ENCODE measurements around the gene MINDY3.
"Not testable (repeated sequence)": the region's sequence is repeated elsewhere in the genome, so short reads cannot be mapped to it uniquely, and the experiment has no call there.

Gene MINDY3

DNA sequence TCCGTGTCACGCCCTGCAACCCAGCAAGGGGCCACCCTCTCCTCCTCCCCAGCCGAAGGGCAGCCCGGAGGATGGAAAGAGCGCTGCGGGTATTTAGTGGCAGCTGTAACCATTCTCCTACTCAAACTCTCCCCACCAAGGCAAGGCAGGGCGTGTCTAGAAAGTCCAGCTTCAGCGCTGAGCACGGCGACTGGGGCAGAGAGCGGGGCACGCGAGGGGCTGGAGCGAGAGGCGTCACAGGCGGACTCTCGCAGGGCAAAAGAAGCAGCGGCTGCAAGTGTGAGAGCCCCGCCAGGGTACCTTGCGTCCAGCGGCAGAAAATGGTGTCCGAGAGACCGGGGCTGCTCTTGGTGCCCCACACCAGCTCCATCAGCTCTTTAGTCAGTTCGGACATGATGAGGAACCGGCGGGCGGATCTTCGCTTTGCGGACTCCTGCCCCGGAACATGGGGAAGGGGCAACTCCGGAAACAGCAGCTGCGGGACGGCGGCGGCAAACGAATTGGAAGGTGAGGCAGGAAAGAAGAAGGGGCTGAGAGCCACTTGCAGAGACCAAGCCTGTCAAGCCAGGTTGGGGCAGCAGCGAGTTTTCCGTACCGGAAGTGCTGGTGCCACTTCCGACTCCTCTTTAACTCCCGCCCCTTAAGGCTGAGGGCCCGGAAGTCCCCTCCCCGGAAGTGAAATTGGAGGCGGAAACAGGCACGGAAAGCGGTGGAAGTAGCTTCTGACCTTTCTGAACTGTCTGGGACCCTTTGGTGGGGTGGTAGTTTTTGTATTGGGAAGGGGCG is at the start of gene MINDY3:
TSS of gene MINDY3 (minus strand) at position 602 of the 786 bp plus-strand sequence. CDS start at position 394, 208 bp downstream.
- peak; percentile 63 for DNase-seq

DNA sequence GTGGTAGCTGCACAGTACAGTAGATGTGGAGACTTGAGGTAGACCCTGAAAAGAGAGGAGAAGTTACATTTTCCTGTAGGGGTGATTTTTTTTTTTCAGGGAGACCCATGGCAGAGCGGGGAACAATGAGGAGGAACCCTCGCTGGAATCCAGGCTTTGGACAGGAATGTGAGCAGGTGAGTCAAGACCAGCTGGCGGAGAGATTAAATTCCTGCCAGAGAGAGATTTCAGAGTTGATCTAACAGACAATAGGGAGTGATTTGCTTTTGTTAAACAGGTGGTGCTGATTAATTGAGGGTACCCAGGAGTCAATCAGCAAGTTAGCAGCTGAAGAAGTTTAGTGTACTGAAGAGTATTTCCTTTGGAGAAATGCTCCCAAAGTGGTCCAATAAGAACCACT is 41.6 kb upstream of the MINDY3 start:
- no peak for DNase-seq

DNA sequence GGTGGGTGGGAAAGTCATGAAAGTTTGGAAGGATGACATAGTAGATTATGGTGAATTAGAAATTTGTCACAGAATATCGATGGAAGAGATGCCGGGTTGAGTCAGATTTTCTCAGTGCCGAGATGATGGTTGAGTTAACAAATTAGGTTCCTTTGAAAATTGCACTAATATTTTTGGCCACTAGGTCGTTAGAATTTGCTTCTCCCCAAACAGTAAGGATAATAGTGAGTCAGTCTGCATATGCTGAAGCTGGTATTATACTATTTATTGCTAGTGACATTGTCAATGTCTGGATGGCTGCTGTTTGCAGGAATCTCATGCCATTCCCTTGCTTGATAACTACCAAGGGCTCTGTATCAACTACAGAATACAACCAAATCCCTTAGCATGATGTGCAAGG is 37.7 kb upstream of the MINDY3 start:
- DNase-seq: no peak

DNA sequence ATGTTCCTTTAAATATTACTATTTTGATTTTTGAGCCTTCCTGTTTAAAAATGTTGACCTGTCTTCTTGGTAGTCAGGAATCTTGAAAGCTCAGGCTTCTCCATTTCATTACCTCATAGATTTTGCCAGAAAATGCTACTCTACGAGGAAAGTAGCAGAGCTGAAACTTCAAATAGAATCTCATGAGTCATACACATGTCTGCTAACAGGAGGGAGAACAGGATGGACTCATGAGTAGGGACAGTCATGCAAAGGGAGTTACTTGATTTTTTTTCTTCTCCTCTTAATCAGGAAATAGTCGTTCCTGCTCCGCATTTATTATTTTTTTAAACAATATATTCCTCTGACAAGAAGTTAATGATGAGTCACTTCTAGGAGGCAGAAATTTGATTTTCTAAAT is 37.0 kb upstream of the MINDY3 start:
- DNase-seq: no peak

DNA sequence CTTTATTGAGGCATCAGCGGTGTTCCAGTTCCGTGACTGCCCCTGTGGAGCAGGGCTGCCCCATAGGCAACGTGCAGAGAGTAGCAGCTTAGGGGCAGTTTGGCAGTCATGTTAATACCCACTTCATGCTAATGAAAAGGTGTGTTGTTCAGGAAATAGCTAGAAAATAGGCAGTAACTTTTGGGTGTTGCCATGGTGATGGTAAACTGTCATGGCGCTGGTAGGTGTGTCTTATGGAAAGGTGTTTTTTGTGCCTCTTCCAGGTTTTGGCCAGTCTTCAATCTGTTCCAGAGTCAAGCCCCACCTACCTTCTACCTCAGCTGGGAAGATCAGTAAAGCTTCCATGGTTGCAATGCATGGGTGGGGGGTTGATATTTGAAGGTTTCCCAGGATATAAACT is 36.3 kb upstream of the MINDY3 start:
- DNase-seq: no peak

DNA sequence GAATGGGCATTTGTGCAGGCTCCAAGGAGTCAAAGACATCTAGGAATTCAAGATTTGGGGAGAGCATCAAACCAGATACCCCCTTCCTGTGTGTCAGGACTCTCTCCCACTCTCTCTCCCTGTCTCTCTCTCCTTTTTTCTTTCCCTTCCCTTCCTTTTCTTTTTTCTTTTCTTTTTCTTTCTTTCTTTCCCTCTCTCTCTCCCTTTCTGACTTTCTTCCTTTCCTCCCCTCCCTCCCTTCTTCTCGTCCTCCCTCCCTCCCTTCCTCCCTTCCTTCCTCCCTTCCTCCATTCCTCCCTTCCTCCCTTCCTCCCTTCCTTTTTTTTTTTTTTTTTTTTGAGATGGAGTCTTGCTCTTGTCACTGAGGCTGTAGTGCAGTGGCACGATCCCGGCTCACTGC is 24.1 kb upstream of the MINDY3 start:
- DNase-seq: no peak

DNA sequence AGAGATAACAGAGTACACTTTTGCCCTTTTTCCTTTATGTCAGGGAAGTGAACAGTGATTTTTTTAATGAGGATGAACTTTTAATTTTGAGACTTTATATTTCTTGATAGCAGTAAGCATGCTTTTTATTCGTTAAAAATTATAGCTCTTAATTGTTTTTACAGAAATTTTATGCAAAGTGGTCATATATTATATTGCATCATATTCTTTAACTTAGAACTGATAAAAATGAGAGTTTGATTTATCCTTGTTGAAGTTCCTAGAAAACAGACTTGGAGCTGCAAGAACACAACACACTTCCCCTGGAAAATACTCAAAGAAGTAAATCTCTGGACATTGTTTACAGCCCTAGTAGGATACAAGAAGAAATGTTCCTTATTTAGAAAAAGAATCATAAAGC is 21.2 kb upstream of the MINDY3 start:
- DNase-seq: no peak

DNA sequence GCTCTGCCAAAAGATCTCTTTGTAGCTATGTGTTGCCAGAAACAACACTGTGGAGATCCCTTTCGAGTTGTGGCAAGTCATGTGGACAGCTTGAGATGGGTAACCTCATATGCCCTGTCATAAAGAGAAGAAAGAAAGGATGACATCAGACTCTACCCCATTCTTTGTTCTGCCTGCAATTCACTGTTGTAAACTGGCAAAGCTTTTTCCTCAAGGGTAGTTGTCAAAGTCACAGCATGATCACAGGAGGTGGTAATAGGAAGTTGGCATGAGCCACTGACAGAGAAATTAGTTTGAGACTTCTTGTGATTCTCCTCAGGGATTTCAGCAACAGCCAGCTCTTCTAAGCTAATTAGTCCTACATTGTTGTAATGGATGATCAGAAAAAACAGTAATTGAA is 19.4 kb upstream of the MINDY3 start:
- no peak for DNase-seq

DNA sequence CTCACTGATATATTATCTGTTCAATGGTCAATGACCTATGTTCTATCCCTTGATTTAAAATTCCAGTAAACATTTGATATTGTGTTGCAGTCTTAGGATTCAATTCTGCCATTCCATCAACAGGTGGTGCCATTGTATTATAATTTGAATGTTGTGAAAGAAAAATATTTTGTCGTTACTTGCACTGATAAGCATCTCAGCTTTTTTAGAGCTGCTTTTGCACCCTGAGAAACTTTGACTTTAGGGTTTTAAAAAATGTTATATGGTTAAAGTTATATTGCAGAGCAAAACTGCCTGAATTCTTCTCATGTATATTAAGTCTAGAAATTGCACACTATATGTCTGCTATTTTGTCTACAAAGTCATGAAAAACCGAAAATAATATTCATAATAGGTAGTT is 18.8 kb upstream of the MINDY3 start:
- DNase-seq: no peak

DNA sequence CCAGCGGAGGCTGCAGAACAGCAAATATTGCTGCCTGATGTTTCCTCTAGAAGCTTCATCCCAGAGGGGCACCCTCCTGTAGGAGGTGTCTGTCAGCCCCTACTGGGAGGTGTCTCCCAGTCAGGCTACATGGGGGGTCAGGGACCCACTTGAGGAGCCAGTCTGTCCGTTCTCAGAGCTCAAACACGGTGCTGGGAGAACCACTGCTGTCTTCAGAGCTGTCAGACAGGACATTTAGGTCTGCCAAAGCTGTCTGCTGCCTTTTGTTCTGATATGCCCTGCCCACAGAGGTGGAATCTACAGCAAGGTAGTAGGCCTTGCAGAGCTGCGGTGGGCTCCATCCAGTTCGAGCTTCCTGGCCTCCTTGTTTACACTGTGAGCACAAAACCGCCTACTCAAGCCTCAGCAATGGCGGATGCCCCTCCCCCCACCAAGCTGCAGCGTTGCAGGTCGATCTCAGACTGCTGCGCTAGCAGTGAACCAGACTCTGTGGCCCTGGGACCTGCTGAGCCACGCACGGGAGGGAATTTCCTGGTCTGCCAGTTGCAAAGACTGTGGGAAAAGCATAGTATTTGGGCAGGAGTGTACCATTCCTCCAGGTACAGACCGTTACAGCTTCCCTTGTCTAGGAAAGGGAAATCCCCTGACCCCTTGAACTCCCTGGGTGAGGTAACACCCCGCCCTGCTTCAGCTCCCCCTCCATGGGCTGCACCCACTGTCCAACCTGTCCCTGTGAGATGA is 17.7 kb upstream of the MINDY3 start:
- no peak for DNase-seq

DNA sequence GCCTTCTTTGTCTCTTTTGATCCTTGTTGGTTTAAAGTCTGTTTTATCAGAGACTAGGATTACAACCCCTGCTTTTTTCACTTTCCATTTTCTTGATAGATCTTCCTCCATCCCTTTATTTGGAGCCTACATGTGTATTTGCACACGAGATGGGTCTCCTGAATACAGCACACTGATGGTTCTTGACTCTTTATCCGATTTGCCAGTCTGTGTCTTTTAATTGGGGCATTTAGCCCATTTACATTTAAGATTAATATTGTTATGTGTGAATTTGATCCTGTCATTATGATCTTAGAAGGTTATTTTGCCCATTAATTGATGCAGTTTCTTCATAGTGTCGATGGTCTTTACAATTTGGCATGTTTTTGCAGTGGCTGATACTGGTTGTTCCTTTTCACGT is 16.0 kb upstream of the MINDY3 start:
- DNase-seq: not testable (repeated sequence)

DNA sequence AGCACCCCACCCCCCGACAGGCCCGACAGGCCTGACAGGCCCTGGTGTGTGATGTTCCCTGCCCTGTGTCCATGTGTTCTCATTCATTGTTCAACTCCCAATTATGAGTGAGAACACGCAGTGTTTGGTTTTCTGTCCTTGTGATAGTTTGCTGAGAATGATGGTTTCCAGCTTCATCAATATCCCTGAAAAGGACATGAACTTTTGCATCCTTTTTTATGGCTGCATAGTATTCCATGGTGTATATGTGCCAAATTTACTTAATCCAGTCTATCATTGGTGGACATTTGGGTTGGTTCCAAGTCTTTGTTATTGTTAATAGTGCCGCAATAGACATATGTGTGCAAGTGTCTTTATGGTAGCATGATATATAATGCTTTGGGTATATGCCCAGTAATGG is 12.3 kb upstream of the MINDY3 start:
- not testable (repeated sequence) for DNase-seq

DNA sequence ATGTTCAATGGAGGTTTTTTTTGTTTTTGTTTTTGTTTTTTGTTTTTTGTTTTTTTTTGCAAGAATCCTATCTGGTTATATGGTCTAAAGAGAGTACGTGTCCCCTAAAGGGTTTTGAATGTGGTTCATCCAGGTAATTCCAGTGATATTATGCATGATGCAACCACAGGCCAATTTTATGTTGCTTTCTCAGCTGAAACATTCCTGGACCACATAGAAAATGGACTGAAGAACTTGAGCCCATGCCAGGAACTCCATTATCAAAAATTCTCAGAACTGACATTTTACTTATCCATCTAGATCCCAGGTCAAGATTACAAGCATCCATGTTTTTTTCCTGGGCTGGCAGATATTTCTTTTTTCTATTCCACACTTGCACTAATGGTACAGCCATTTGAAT is 11.5 kb upstream of the MINDY3 start:
- no peak for DNase-seq

DNA sequence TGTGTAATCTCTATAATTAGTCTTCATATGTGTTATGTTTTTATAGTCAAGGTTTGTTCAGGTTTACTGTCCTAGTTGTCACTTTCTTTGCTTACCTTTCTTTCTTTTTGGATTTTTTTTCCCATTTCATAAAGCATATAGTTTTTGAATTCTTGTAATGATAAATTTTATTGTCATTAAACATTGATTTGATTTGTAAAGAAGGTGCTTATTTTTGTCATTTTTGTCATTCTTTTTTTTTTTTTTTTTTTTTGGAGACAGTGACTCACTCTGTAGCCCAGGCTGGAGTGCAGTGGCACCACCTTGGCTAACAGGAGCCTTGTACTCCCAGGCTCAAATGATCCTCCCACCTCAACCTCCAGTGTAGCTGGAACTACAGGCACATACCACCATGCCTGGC is 9.6 kb upstream of the MINDY3 start:
- DNase-seq: no peak

DNA sequence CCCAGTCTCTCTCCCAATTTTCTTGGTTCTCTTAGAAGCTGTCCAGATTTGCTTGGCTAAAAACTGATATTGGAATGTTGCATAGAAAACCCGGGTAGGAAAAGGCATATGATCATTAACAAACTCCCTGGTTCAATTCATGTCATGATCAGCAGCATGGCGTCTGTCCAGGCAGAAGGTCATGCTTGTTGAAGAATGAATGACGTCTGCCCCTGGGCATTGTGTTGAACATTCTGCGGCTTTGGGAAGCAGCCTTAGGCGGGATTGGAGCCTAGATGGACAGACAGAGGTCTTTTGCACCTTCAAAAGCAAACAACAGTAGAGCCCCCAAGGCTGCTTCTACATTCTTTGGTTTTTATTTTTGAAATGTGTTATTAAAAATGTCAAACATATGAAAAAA is 7.7 kb upstream of the MINDY3 start:
- no peak for DNase-seq

DNA sequence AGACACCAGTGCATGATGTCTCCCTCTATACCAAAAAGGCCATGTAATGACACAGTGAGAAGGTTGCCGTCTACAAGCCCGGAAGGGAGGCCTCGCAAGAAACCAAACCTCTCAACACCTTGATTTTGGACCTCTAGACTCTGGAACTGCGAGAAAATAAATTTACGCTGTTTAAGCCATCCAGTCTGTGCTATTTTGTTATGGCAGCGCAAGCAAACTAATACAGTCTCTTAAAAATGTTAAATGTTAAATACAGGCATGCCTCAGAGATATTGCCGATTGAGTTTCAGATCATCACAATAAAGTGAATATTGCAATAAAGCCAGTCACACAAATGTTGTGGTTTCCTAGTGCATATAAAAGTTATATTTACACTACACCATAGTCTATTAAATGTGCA is 5.0 kb upstream of the MINDY3 start:
- no peak for DNase-seq

DNA sequence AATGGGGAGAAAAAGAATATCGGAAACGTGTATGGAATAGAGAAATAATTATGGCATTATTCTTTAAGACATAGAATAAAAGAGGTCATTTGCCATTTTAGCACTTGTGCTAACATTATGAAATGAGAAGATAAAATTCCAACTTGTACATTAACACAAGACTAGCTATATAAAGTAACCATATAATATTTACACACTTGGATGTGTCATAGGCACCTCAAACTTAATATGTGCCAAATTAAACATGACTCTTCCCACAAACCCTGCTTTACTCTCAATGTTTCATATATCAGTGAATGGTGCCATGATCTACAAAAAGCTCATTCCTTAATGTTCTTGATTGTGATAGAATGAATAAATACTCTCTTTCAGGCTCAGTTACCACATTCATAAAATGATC is 4.1 kb upstream of the MINDY3 start:
- DNase-seq: no peak

DNA sequence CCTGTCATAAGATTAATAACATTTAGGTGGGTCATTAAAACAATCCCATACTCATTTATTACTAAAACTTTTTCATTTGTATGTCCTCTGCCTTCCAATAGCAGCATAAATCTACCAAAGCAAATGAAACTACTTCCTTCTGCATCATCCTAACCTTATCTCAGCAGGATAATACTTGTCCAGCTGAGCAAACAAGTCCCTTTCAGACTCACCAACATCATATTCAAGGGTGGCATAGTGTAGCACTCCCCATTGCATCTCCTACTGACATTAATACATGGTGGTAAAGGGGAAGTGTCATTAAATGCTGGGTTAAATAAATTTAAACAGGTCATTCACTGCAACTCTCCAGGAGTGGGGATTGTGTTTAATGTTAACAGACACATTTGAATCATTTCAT is 3.4 kb upstream of the MINDY3 start:
- no peak for DNase-seq

DNA sequence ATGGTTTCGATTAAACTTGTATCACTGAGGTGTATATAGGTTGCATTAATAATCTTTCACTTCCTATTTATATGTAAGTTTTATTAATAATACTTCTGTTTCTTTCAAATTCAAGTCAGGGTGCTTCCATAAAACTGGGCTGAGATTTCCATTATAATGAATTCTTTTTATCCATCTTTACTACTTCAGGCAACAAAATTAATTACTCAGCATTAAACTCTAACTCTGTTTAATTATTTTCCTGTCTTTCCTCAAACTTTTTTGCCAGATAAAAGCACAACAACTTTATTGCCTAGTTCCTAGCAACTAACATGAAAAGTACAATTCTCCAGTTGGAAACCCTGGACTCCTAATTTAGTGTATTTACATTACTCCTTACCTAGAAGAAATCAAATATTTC is 3.0 kb upstream of the MINDY3 start:
- DNase-seq: no peak

DNA sequence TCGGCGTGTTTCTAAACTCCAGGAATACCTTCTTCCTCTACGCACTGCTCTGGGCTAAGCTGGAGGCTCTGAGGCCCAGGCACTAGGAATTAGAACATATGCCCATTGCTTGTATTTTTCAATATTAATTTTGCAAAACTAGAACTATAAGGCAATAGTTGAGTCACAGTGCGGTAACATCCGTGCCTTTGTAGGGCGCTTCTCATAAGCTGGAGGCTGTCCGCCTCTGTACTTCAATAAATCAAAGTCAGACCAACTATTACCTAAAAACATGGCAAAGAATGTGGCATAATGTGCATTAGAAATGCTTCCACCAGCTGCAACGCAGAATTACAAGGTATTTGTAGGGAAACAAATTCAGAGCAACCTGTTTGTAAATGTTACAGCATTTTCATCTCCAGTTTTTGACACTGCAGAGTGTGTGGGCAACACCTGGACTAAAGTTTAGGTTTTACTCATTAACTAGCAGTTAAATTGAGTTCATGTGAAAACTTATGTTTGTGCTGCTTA is 440 bp upstream of the MINDY3 start:
- DNase-seq: no peak

DNA sequence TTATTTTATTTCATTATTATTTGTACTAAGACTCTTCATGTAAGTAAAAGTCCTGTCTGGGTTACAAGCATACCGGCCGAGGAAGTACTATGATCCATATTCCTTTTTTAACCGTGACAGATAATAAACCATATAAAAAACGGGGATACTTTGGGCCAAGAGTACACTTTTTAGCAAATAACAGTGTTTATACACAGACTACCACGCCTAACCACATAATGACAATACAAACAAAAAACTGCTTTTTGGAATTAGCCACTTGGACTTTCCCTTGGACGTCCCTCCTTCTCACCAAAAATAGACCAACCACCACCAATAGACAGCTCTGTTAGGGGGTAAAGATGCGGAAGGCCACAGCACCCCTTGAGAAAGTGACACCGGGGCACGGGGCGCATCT is 800 bp downstream of the MINDY3 start:
- no peak for DNase-seq

DNA sequence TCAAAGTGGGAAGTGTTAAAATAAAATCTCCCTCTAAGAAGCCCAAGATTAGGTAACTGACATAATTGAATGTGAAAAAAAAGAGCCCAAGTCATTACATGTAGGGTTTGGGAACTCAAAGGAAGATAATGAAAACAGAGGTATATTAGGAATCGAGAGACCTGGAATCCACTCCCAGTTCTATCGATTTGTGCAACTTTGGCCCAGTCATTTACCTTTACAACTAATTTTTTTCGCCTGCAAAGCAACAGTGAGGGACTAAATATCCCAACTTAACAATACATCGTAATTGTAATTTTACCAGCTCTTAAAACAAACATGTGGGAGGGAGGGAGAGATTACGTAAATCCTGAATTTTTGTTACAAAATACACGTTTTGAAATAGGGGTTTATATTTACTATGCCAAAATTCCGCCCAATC is 1.4 kb downstream of the MINDY3 start:
- DNase-seq: no peak

DNA sequence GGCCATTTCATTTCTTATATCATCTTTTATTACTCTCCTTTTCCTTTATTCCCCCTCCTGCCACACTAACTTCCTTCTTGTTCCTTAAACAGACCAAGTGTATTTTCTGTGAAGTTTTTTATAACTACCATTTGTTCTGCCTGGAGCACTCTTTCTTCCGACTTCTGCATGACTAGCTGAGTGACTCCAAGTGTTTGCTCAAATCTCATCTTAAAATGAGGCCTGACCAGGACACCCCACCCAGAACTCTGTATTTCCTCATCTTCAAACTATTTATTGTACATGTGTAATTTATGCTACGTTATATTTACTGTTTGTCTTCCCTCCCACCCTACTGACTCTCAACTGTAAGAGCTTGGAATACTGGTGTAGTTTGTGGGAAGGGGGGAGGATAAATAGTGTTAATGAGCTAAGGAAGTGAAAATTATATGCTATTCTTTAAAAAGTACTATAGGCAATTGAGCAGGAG is 3.2 kb downstream of the MINDY3 start:
- no peak for DNase-seq

DNA sequence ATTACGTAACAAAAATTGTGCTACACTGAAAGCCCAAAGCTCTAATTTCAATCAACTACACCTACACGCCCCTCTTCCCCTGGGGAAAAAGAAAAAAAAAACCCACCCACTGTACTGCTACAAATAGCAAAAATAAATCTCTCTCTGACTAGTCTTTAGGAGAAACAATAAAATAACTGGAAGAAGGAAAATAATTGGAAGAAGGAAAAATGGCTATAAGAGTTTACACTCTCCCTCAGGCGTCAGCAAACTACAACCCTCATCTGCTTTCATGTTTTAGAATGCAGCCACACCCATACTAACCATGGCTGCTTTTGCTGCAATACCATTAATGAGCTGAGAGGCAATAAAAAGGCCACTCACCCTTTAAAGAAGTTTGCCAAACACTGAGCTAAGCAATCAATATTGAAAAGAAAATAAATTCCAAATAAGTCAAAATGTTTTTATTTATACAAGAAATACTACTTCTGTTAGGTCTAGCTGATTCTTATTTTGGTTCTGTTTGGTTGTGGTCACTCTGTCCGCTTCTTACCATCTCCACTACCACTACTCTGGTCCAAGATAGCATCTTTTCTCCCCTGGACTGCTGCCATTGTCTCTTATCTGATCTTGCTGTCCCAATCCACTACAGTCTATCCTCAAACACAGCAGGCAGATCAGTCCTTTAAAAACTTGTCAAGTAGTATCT is 3.8 kb downstream of the MINDY3 start:
- no peak for DNase-seq

All from NK-92 treated with Interleukin-12 subunit alpha and Interleukin-12 subunit beta, amount 100 ng/mL, for 24 hours (cell line).